Activated T-cell treated with anti-CD3 and anti-CD28 coated beads for 1 hour (primary cell): ENCODE measurements around the gene TTN.

Experiments used
- DNase-seq: peaks from one replicate; pipeline ENCODE4 v3.0.0-alpha.2; 2020; ENCODE audit warnings: low read depth

TTN gene

DNA sequence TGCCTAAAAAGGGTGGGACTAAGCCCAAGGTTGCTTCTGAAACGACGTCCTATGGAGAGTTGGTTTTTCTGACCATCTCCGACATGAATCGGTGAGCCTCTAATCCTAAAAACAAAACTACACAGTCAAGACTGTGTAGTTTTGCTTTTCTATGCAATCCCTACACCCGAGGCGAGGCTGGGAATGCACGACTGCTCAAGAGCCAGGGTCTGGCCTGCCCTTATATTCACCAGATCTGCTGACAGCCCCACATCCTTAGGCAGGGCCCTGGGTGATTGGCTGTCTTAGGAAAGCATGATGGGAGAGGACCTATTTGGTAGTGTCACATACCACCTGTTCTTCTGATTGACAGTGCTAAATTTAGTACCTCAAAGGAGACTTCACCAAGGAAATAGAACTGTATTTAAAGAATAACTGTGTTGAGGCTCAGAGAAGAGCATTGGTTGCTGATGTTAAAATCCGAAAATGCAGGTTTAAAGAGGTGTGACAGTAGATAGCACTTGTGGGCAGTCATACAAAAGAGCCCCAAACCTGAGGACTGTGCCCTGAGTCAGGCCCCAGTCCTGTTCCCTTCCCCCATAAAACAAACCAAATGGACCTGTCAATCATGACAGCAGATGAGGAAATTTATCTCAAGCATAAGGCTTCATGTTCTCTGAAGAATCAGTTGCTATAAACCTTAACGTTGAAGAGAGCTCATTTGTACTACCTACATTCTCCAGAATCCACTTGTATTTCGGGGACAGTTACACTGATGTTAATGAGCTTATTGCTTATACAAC is at the start of gene TTN:
TTN (minus strand) TSS at position 197 of the 782 bp plus-strand sequence. CDS start 2,781 bp downstream, outside the sequence.
- DNase-seq = no peak

DNA sequence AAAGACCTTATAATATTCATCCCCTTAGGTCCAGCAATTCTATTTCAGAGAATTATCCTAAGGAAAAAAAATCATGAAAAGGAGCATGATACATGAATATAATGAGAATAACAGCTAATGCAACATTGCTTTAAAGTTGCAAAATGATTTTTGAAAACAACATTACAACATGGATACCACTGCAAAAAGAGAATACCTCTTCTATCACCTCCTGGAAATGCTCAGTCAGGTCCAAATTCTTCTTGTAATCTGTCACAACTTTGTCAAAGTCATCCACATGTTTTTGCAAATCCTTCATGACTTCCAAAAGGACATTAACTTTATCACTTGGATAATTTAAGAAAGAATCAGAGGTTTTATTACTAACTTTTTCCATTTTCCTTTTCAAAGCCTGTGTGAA is 47.9 kb upstream of the TTN start:
- DNase-seq = no peak

DNA sequence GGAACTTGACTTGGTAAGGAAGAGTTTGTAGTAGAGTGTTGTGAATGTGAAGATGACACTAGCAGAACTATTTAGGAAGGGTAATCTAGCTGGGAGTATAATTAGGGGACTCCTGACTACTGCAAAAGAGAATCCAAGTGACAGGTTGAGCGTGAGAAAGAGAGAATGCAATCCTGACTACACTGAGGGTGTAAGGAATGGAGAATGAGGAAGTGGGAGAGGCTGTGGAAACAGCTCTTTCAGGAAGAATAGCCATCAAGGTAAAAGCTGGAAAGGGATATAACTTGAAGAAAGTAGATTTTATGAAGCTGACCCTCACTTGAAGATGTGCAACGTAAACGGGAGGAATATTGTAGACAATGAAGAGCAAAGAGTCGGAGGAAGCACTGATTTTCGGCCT is 41.1 kb upstream of the TTN start:
- no peak for DNase-seq

DNA sequence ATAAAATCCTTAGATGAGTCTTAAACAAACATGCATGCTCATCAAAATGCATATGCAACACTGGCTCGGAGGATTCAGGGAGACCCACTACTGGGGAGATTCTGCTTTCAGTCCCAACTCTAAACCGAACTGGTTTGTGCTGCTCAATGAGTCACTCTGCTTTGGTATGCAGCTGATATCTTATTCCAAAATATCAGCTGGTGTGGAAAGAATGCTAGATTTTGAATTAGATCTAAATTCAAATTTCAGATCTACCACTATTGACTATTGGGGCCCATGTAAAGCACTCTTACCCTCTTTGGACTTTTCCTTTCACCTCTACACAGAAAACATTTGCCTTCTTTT is 39.2 kb upstream of the TTN start:
- DNase-seq = no peak

DNA sequence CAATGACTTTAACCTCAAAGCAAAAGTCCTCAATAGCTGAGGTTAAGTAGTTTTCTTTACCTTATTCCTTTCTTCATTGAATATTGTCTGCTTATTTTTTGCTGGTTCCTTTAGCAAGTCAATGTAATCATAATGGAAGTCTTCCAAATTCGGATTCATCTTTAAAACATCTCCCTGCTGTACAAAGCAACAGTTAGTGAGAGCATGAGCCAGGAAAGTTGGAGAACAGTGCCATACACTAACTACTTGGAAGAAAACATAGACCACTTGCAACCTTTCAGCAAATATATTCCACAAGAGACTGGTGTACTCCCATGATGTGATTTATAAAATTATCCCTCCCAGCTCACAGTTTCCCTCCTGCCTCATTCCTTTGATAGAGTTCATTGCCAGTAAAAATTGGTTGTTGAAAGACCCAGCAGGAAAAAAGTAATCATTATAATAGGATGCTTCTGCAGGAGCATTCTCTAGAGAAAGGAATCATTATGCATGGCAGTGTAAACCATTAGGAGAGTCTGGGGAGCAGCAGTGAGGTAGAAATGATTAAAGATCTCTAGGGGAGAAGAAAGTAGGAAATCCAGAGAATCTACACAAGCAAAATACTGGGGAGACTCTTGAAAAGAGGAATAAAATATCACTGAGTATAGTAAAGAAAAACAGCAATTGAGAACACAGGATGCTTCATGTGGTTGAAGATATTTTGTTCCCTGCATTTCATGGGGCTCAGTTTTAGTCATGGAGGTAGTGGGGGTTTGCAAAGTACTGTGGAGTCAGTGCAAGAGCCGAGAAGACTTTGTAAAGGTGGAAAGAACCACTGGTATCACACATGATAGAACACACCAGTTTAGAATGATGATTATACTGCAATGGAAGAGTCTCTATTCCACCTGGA is 38.6 kb upstream of the TTN start:
- no peak for DNase-seq

DNA sequence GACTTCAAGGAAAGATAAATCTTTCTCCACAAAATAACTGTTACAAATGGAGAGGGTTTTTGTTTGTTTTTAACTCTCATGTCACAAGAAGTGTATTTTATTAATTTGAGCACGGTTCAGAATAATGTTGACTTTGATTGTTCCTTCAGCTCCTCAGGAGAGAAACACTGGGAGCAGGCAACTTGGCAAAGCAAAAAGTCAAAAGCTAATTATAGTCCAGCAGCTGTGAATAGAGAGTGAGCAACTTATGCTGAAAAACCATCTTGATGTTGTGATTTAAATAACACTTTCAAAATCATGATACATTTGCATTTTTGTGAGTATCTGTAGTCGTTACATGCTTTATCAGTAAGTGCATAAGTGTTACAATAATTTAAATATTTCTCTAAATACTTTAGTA is 37.5 kb upstream of the TTN start:
- DNase-seq = no peak

DNA sequence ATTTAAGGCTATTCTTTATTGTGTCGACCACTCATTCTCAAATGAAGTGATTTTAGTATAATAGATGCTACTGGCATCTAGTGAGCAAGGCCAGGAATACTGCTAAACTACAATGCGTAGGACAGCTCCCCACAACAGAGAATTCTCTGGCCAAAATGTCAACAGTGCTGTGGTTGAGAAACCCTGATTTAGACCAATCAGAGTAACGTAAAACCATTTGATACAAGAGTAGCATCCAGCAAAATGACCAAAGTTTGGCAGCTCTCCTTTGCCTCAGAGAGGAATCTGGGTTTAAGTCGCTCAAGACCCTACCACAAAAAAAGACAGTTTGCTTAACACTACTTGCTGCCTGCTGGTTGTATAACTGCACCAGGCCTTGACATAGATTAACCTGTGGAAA is 37.0 kb upstream of the TTN start:
- no peak for DNase-seq

DNA sequence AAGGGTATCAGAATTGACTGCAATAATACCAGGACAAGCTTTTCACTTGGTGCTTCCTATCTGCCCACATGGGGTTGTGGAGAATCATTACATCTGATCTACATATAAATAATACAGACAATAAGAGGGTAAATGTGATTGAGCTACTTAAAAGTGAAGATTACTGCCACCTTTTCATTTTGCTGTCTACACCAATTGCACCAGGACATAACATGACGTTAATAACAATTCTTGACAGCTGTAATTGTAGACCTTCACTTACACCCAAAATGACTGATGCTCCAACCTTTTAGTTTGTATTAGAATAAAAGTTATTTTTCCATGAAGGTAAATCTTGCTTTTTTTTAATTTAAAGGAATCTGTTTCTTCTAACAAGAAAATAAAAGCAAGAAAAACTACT is 36.5 kb upstream of the TTN start:
- no peak for DNase-seq

DNA sequence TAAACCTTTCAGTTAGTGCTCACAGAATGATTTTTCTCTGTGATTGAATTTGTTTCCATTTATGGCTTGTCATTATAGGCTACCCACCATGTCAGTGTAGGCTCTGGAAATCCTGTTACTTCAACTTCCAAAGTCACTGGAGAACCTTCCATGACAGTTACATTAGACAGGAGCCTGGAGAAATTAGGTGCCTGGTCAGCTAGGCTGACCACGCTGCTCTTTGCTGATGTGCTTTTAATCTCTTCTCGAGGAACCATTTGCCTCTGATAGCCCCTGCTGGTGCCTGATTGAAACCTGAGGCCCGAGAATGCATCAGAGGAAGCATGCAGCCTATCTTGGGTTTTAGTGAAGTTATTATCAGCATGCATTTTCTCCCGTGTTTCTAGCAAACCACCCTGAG is 29.6 kb upstream of the TTN start:
- DNase-seq = no peak

DNA sequence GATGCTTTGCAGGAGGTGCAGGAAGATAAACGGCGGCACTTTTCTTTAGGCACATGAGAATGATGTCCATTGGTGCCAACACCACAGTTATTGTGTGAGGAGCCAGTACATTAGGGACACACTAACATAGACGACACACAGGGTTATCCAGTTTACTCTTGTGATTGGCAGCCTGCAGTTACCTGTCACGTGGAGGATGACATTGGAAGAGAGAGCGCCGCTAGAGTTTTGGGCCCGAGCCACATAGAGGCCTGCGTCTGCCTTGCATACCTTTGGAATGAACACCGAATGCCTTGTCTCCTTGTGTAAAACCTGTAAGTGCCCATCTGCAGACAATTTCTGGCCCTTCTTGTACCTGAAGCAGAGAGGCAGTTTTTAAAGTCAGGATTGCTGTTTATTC is 26.9 kb upstream of the TTN start:
- no peak for DNase-seq

DNA sequence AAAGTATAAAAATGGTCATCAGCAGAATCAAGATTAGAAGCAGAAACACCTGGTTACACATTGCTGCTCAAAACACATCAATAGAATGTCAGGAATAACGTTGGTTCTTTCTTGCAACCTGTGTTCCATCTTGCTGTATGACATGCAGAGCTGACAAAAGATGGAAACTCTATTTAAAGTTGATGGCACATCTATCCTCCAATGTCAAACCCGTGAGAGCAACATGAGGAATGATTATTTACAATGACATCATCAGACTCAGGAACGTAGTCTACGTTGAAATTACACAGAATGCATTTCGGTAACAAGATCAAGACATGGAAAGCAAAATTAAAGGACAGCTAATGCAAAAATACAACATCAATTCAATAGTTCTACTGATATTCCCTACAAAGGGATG is 26.2 kb upstream of the TTN start:
- DNase-seq = no peak

DNA sequence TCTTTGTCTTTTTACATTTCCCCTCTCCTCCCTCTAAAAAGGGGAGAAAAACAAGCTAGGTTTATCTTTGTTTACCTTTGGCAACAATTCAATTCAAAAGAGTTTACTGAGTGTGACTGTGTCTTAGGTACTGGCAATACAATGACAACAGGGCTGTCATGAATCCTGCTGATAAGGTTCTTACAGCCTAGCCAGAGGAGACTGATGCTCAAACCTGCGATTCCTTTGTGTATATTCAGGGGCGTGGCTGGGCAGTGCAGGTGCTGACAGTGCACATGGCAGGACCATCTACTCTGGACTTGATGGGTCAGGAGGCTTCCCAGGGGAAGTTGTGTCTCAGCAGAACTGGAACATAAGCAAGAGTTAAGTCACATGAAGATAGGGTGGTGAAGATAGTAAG is 23.2 kb upstream of the TTN start:
- DNase-seq = no peak

DNA sequence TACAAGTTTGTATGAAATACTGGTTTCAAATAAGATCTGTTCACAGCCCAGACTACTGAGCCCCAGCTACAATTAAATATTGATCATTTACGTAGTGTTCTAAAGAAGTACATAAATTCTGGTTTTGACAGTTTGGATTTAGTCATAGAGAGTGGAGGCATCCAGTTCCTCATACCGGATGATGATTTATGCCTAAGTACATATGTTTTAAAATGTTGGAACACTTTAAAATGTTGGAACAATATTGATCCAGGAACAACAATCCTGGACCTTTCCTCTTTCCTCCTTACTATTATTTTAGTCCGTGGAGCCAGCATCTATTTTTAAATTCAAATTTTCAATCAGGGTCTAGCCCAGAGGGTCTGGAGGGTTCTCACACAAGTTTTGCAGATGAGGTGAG is 22.8 kb upstream of the TTN start:
- DNase-seq = no peak

DNA sequence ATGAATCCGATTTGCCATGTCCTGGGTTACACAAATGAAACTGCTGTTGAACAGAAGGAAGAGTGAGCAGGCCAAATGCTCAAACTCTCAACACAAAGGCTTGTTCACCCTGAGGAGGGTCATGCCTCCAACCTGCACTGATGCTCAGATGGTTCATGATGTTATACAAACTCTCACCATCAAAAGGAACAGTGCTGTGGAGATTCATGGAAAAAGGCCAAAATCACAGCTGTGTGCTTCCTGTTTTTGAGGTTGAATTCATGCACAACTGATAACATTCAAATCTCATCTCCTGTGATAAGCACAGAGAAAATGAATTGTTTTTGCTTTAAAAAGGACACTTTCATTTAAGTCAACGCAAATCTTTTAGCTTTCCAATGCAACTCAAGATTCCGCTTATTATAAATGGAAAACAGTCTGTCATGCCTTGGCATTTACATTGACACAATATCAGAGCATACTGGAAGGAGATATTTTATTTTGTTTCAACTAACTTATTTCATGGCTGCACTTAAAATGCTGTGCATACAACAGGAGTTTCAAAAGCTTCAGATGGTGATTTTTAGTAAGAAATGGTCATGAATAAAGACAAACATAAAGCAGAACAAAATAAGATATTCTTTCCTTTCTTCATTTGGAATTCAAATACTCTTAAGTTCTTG is 22.2 kb upstream of the TTN start:
- DNase-seq = no peak

DNA sequence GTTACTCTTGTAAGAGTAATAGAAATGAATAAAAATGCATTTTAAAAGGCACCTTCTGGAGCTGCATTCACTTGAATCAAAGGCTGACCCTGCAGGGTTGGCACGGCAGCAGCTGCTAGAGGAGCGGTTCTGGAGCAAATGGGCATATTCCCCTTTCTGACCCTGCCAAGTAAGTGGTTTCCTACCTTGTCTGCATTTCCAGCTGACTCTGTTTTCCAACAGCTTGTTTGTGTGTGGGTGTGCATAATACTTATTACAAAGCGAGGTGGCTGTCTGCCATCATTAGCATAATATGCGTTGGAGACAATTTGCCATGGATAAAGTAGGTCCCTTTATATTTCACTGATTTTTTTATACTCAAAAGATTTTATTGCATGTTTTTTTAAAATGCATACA is 21.3 kb upstream of the TTN start:
- no peak for DNase-seq

DNA sequence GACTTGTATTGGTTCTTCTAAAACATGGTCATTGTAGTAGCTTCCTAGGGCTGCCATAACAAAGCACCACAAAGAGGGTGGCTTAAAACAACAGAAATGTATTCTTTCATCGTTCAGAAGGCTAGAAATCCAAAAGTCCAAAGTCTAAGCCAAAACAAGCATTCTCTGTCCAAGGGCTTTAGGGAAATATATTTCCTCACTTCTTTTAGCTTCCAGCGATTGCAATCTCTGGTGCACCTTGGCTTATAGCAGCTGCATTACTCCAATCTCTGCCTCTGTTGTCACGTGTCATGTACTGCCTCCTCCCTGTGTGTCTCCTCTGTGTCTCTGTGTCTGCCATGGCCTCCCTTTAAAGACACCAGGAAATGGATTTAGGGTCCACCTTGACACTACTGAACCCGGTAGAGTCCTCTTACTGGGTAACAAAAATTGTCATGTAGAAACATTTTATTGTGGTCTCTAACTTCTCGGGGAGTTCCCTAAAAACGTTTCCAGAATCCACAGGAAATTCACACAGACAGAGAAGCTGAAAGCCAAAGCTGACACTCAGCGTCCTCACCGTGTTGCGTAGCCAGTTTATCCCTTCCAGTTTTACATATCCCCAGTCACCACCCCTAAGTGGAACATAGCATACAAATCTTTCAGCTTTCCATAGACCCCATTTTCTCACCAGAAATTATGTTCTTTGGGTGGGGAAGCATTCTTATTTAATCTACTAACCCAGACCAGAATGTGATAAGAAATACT is 20.7 kb upstream of the TTN start:
- no peak for DNase-seq

DNA sequence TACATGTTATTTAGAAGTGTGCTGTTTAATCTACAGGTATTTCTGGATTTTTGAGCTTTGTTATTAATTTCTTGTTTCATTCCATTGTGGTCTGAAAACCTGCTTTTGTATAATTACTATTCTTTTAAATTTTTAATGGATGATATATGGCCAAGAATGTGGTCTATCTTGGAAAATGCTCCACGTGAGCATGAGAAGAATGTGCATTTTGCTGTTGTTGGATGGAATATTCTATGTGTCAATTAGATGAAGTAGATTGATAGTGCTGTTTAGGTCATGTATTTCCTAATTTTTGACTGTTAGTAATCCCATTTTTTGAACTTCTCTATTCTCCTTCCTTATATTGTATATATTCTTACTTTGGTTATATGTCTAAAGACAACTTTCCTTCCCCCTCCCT is 19.9 kb upstream of the TTN start:
- no peak for DNase-seq

DNA sequence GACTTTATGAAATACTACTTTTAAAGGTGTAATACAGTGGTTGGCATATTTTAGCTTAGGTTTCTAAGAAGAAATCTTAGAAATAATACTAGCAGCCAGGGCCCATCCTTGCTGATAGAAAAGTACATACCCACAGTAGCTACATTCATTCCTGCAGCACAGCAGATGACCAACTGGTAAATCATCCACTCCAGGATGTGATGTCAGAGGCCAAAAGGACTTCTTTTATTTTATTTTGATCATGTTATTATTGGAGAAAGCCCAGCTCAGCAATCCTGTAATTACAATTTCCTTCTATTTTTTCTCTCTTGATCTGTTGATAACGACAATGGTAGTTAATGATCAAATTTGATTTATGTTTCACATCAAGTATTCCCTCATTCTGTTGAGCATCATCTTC is 18.0 kb upstream of the TTN start:
- no peak for DNase-seq

DNA sequence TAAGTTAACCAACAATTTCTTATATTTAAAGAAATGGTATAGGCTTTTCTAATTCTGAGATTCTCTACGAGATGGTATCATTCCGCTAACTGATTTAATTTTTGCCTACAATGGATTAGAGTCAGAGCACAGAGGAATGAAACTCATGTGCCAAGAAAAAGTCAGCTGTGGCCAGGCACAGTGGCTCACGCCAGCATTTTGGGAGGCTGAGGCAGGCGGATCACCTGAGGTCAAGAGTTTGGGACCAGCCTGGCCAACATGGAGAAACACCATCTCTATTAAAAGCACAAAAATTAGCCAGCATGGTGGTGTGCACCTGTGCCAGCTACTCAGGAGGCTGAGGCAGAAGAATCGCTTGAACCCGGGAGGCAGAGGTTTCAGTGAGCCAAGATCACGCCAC is 17.0 kb upstream of the TTN start:
- no peak for DNase-seq

DNA sequence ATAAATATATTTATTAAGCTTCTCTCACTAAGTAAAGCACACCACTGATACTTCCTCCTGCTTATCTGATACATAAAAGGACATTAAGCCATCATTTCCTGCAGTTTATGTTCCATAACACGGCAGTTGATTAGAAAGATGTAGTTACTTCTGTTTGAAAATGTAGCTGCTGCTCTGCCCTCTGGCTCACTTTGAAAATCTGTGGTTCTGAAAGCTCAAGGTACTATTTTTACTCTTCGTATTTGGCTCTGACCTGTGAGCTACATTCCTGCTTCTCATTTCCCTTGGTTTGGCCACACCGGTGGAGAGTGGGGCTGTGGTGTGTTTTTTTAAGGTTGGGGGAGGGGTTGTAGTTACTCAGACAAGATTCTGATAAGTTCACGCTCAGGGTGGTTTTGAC is 12.8 kb upstream of the TTN start:
- no peak for DNase-seq

DNA sequence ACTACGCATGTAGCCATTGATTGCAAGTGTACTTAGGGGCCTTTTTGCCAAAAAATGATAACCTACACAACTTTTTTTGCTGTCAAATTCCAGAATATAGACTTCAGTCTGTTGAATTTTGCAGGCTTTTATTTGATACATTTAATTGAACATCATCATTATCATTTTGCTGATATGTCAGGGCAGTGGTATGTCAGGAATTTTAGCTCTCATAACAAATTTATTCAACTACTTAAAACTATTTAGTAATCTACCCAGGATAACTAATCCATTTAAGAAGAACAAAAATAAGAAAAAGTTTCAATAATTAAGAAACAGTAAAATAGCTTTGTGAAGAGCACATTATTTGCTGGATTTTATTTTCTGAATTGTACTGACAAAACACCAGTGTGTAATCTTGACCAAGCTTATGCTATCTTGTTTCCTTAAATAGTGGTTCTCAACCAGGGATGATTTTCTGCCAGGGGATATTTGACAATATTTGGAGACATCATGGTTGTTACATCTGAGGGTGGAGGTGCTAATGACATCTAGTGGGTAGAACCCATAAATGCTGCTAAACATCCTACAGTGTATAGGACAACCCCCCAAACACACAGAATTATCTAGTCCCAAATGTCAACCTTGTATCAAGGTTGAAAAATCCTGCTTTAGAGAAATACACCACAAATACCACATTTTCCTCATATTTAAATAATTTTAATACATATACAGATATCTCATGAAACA is 12.1 kb upstream of the TTN start:
- DNase-seq = no peak

DNA sequence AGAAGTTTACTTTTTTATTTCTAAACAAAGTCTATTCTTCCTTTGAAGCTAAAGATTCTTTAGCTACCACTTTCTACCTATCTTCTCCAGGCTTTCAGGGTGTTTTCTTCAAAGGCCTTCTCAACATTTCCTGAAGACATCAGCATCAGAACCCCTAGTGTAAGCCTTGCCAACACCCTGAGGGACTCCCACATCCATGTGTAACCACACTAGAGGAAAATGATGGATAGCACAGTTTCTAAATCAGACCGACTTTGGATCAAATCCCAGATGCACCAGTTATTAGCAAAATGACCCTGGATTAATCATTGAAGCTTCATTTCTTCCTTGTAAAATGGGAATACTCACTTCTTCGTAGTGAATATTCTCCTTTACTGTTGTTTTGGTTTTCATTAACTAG is 4.7 kb upstream of the TTN start:
- DNase-seq = no peak
